ENCODE results near the gene CPNE5.

Gene CPNE5

GRCh38 chr6:36766399-36766945, 72.8 kb downstream of the CPNE5 start:
- TF ChIP-seq CEBPB (IDR thresholded peaks at IDR 0.05) (no peak), ZBTB7A (IDR thresholded peaks at IDR 0.05; ENCODE audit: low read depth) (no peak), TAF1 (IDR thresholded peaks at IDR 0.05; ENCODE audit: low read depth) (no peak), EP300 (IDR thresholded peaks at IDR 0.05; ENCODE audit: borderline replicate concordance) (no peak), CREB1 (IDR thresholded peaks at IDR 0.05; ENCODE audit: low read depth) (no peak), YY1 (IDR thresholded peaks at IDR 0.05; ENCODE audit: low read depth) (no peak), EGR1 (IDR thresholded peaks at IDR 0.05) (no peak), REST (IDR thresholded peaks at IDR 0.05; ENCODE audit: low read depth) (no peak), FOXM1 (IDR thresholded peaks at IDR 0.05; ENCODE audit: borderline replicate concordance, low read depth) (no peak), RAD21 (IDR thresholded peaks at IDR 0.05; ENCODE audit: low read depth) (no peak), USF1 (IDR thresholded peaks at IDR 0.05) (no peak), TCF12 (IDR thresholded peaks at IDR 0.05; ENCODE audit: low read depth) (no peak), TEAD4 (IDR thresholded peaks at IDR 0.05) (no peak), MAX (IDR thresholded peaks at IDR 0.05) (no peak), NFIC (IDR thresholded peaks at IDR 0.05) (no peak)

DNA sequence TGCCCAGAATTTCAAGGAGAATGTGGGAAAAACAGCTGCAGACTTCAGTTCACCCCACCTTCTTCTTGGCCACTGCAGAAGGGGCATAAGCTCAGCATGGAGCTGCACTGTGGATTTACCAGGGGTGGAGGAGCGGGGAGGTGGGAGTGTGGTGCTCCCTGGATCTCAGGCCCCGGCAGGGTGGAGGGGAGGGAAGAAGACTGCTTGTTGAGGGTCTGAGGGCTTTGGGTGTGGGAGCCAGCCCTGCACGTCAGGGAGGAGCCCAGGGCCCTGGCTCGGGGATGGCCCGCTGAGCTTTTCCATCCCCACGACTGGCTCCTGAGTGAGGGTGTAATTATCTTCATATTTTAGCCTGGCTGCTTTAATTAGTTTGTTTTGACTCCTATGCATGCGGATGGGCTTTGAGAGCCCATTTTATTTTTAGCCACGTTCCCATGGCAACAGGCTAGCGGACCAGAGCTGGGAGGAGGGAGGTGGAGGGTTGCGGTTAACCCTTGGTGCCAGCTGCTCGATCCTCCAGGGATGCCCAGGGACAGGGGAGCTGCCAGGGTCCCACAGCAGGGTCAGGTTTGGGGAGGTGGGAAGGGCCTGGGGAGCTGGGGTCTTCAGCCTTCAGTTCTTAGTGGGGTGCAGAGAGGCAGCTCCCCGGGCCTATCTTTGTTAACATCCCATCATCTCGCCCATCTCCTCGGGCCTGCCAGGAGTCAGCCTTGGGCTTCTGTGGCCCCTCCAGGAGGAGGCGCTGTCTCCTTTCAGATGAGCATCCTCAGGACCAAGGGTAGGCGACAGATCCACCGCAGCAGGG, 73.4 kb downstream of the CPNE5 start:
- TF ChIP-seq RAD21 (IDR thresholded peaks at IDR 0.05; ENCODE audit: low read depth) (peak; percentile 98), TEAD4 (IDR thresholded peaks at IDR 0.05) (no peak)

DNA sequence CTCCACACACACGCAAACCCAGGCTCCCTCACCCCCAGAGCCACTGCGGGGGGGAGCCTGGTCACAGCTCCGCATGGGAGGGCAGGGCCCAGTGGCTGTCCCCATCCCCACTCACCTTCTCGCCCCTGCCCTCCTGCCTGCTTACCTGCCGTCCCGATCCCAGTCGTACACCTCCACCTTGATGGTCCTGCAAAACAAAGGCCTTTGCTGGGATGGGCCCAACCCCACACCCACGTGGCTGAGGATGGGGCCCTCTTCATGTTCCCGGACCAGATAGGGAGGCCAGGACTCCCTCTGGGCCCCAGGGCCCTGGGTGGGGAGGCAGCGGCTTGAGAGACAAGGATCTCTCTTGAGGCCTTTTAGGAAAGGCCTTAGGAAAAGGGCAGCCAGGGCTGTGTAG, 74.1 kb downstream of the CPNE5 start:
- TF ChIP-seq NFIC (IDR thresholded peaks at IDR 0.05) (no peak), TAF1 (IDR thresholded peaks at IDR 0.05; ENCODE audit: low read depth) (no peak), REST (IDR thresholded peaks at IDR 0.05; ENCODE audit: low read depth) (no peak), FOXM1 (IDR thresholded peaks at IDR 0.05; ENCODE audit: borderline replicate concordance, low read depth) (no peak), YY1 (IDR thresholded peaks at IDR 0.05; ENCODE audit: low read depth) (no peak), MAX (IDR thresholded peaks at IDR 0.05) (no peak), USF1 (IDR thresholded peaks at IDR 0.05) (no peak)

GRCh38 chr6:36762123-36762522, 77.1 kb downstream of the CPNE5 start:
- no peak for TF ChIP-seq USF1 (IDR thresholded peaks at IDR 0.05)

GRCh38 chr6:36760685-36761435, 78.4 kb downstream of the CPNE5 start:
- TF ChIP-seq TEAD4 (IDR thresholded peaks at IDR 0.05) (no peak), NFIC (IDR thresholded peaks at IDR 0.05) (no peak), TCF12 (IDR thresholded peaks at IDR 0.05; ENCODE audit: low read depth) (no peak), MAX (IDR thresholded peaks at IDR 0.05) (no peak), CREB1 (IDR thresholded peaks at IDR 0.05; ENCODE audit: low read depth) (no peak), EP300 (IDR thresholded peaks at IDR 0.05; ENCODE audit: borderline replicate concordance) (no peak), EGR1 (IDR thresholded peaks at IDR 0.05) (no peak), CEBPB (IDR thresholded peaks at IDR 0.05) (no peak), REST (IDR thresholded peaks at IDR 0.05; ENCODE audit: low read depth) (no peak), ZBTB7A (IDR thresholded peaks at IDR 0.05; ENCODE audit: low read depth) (no peak), RAD21 (IDR thresholded peaks at IDR 0.05; ENCODE audit: low read depth) (no peak), TAF1 (IDR thresholded peaks at IDR 0.05; ENCODE audit: low read depth) (no peak), FOXM1 (IDR thresholded peaks at IDR 0.05; ENCODE audit: borderline replicate concordance, low read depth) (no peak), YY1 (IDR thresholded peaks at IDR 0.05; ENCODE audit: low read depth) (no peak), USF1 (IDR thresholded peaks at IDR 0.05) (no peak)
